Loucy (cell line): ENCODE results near the gene PARVB.

ENCODE experiments used
- H2AFZ ChIP-seq: fragments of 200-600 bp; sonication (generic); 2 replicates; pipeline ENCODE4 v1.6.0; 2016; ENCODE audit warnings: antibody characterized with exemption, mild to moderate bottlenecking, low read length, moderate library complexity
- H3F3A ChIP-seq: fragments of 200-600 bp; 2 replicates; pipeline ENCODE4 v1.6.0; 2016; ENCODE audit warnings: antibody characterized with exemption, low read depth, mild to moderate bottlenecking
- H3K27me3 ChIP-seq: fragments of 200-600 bp; sonication (generic); 2 replicates; pipeline ENCODE4 v1.6.1; 2014; ENCODE audit warnings: low read length, mild to moderate bottlenecking; ENCODE audit not compliant: insufficient read depth, poor library complexity, severe bottlenecking
- H3K36me3 ChIP-seq: fragments of 200-600 bp; sonication (generic); 2 replicates; pipeline ENCODE4 v1.6.1; 2016; ENCODE audit warnings: low read length; ENCODE audit not compliant: insufficient read depth
- H3K4me1 ChIP-seq: fragments of 200-600 bp; sonication (generic); 2 replicates; pipeline ENCODE4 v1.5.1; 2014; ENCODE audit warnings: low read length, mild to moderate bottlenecking; ENCODE audit not compliant: insufficient read depth, poor library complexity, severe bottlenecking
- H3K4me2 ChIP-seq: fragments of 200-600 bp; sonication (generic); 2 replicates; pipeline ENCODE4 v1.6.0; 2014; ENCODE audit warnings: antibody characterized with exemption, low read length, low read depth, mild to moderate bottlenecking; ENCODE audit not compliant: poor library complexity, severe bottlenecking
- H3K4me3 ChIP-seq: fragments of 200-600 bp; sonication (generic); 2 replicates; pipeline ENCODE4 v1.5.1; 2014; ENCODE audit warnings: low read length, mild to moderate bottlenecking, mixed read lengths; ENCODE audit not compliant: poor library complexity, severe bottlenecking
- H3K79me2 ChIP-seq: fragments of 200-600 bp; sonication (generic); 2 replicates; pipeline ENCODE4 v1.6.1; 2014; ENCODE audit warnings: low read length; ENCODE audit not compliant: insufficient read depth
- H3K9ac ChIP-seq: fragments of 200-600 bp; sonication (generic); 2 replicates; pipeline ENCODE4 v1.6.0; 2014; ENCODE audit warnings: mild to moderate bottlenecking, low read depth, low read length, moderate library complexity; ENCODE audit not compliant: poor library complexity, severe bottlenecking
- H3K9me2 ChIP-seq: fragments of 200-600 bp; sonication (generic); replicated peaks from 2 replicates; pipeline ENCODE4 v1.6.1; 2016; ENCODE audit warnings: low read depth, low read length, mixed read lengths
- H3K9me3 ChIP-seq: fragments of 200-600 bp; sonication (generic); 2 replicates; pipeline ENCODE4 v1.6.1; 2014; ENCODE audit warnings: mild to moderate bottlenecking, antibody characterized with exemption, low read length, low read depth; ENCODE audit not compliant: insufficient read depth
- H4K20me1 ChIP-seq: fragments of 200-600 bp; sonication (generic); 2 replicates; pipeline ENCODE4 v1.6.0; 2014; ENCODE audit warnings: antibody characterized with exemption, low read length, mild to moderate bottlenecking; ENCODE audit not compliant: insufficient read depth, poor library complexity, severe bottlenecking
- CTCF ChIP-seq: fragments of 200-600 bp; sonication (generic); conservative IDR thresholded peaks from 2 replicates; pipeline ENCODE4 v1.5.1; 2014; ENCODE audit warnings: mild to moderate bottlenecking, antibody characterized with exemption, low read length
- EZH2phosphoT487 ChIP-seq: fragments of 200-600 bp; IDR thresholded peaks from 2 replicates; pipeline ENCODE4 v1.6.1; 2018; ENCODE audit warnings: antibody characterized with exemption, mild to moderate bottlenecking, moderate library complexity, borderline replicate concordance

Gene PARVB

GRCh38 chr22:44063462-44064371 is 39.6 kb downstream of the PARVB start:
- no peaks in the 10 kb centered on the region for H3K27me3 ChIP-seq
- H4K20me1 ChIP-seq = no peaks in the 10 kb centered on the region
- H3K4me3 ChIP-seq = peak overlapping the region; percentile 10
- H3K9me2 ChIP-seq = no peaks in the 10 kb centered on the region
- H3K9ac ChIP-seq = no peak overlapping the region
- no peaks in the 10 kb centered on the region for H3F3A ChIP-seq
- TF ChIP-seq EZH2phosphoT487 (no peak), CTCF (no peak)
- no peaks in the 10 kb centered on the region for H3K79me2 ChIP-seq
- H3K36me3 ChIP-seq = no peaks in the 10 kb centered on the region
- H3K4me1 ChIP-seq = peaks cover 31% of the 10 kb centered on the region
- H3K9me3 ChIP-seq = no peaks in the 10 kb centered on the region
- H3K4me2 ChIP-seq = peak overlapping the region; percentile 46
- no peak overlapping the region for H2AFZ ChIP-seq

- peaks cover 22% of the 10 kb centered on the region for H3K4me1 ChIP-seq
Observed at GRCh38 chr22:44067033-44067432, 42.9 kb downstream of the PARVB start.

GRCh38 chr22:44067901-44068300 is 43.8 kb downstream of the PARVB start:
- Histone ChIP-seq H3K9ac (no peak overlapping the region), H3K36me3 (no peaks in the 10 kb centered on the region), H3K4me3 (no peak overlapping the region), H3K79me2 (no peaks in the 10 kb centered on the region), H3K4me1 (peaks cover 22% of the 10 kb centered on the region), H3K9me2 (no peaks in the 10 kb centered on the region), H3K27me3 (no peaks in the 10 kb centered on the region), H3K9me3 (no peaks in the 10 kb centered on the region), H3F3A (no peaks in the 10 kb centered on the region), H2AFZ (no peak overlapping the region), H4K20me1 (no peaks in the 10 kb centered on the region), H3K4me2 (no peak overlapping the region)
- no peak for TF ChIP-seq EZH2phosphoT487
- TF ChIP-seq CTCF = no peak

More at GRCh38 chr22:44067033-44067432, 42.9 kb downstream of the PARVB start:
- Histone ChIP-seq H3K79me2 (no peaks in the 10 kb centered on the region), H3K9me3 (no peaks in the 10 kb centered on the region), H4K20me1 (no peaks in the 10 kb centered on the region), H3K27me3 (no peaks in the 10 kb centered on the region), H3F3A (no peaks in the 10 kb centered on the region), H3K4me2 (no peak overlapping the region), H3K9me2 (no peaks in the 10 kb centered on the region), H2AFZ (no peak overlapping the region), H3K4me3 (no peak overlapping the region), H3K36me3 (no peaks in the 10 kb centered on the region), H3K9ac (no peak overlapping the region)
- TF ChIP-seq EZH2phosphoT487 (no peak), CTCF (0 out of 2 replicates have a peak, but pooled peaks have one; percentile 11)
